ENCODE results near the gene SRGAP3. TPM values are rescaled to one million over a fixed set of nuclear protein-coding genes. Genes with fewer than 3 reads are reported as not detected.

SRGAP3 gene
- total RNA-seq, 2 experiments from 2014 or later = 2.8 to 3.2 TPM

Other genes starting within 250 kb of the SRGAP3 start
- 10 to 100 TPM; 46.1 to 52.0 TPM for gene THUMPD3, start 113.4 kb upstream of the SRGAP3 start, total RNA-seq
- gene SETD5, start 148.0 kb upstream of the SRGAP3 start, total RNA-seq = 100 to 1,000 TPM; 136 to 147 TPM